ENCODE measurements around the gene PPP1R12B.
"Not testable (repeated sequence)": the region's sequence is repeated elsewhere in the genome, so short reads cannot be mapped to it uniquely, and the experiment has no call there.

The PPP1R12B gene

GRCh38 chr1:202543537-202543936, 195.0 kb downstream of the PPP1R12B start:
- not testable (repeated sequence) for H3K27me3 ChIP-seq (ENCODE audit: control insufficient read depth in 1 of 2, insufficient read depth in 2 of 2, low read length in 2 of 2); H3K9me3 ChIP-seq (ENCODE audit: low read length); H3K36me3 ChIP-seq (ENCODE audit: insufficient read depth, low read length)
- H3K4me3 ChIP-seq (ENCODE audit: low read depth in 1 of 2, low read length in 2 of 2), result peak overlapping the region in 1 of 2 donors; percentile 76
- peak overlapping the region; percentile 85 for H3K27ac ChIP-seq (ENCODE audit: low read depth, low read length)
- H3K4me1 ChIP-seq (ENCODE audit: insufficient read depth, low read length), result peaks cover 14% of the 10 kb centered on the region
- peak overlapping the region; percentile 50 for H3K9ac ChIP-seq (ENCODE audit: low read length)

- not testable (repeated sequence) for H3K9me3 ChIP-seq (ENCODE audit: low read length); H3K9ac ChIP-seq (ENCODE audit: low read length); H3K27me3 ChIP-seq (ENCODE audit: control insufficient read depth in 1 of 2, insufficient read depth in 2 of 2, low read length in 2 of 2); H3K36me3 ChIP-seq (ENCODE audit: insufficient read depth, low read length)
- Histone ChIP-seq H3K4me1 (ENCODE audit: insufficient read depth, low read length) (peaks cover 16% of the 10 kb centered on the region), H3K4me3 (ENCODE audit: low read depth in 1 of 2, low read length in 2 of 2) (peak overlapping the region; percentile 8 to 53), H3K27ac (ENCODE audit: low read depth, low read length) (peak overlapping the region; percentile 52)
These were observed 196.4 kb downstream of the PPP1R12B start for GRCh38 chr1:202544766-202545449.

- peak overlapping the region in 1 of 2 donors; percentile 53 for H3K4me3 ChIP-seq (ENCODE audit: low read depth in 1 of 2, low read length in 2 of 2)
- H3K4me1 ChIP-seq (ENCODE audit: insufficient read depth, low read length), result peaks cover 25% of the 10 kb centered on the region
- not testable (repeated sequence) for H3K9ac ChIP-seq (ENCODE audit: low read length); H3K36me3 ChIP-seq (ENCODE audit: insufficient read depth, low read length); H3K9me3 ChIP-seq (ENCODE audit: low read length); H3K27me3 ChIP-seq (ENCODE audit: control insufficient read depth in 1 of 2, insufficient read depth in 2 of 2, low read length in 2 of 2)
- peak overlapping the region; percentile 52 for H3K27ac ChIP-seq (ENCODE audit: low read depth, low read length)
These were observed 197.3 kb downstream of the PPP1R12B start for GRCh38 chr1:202545647-202546303.

- peaks cover 27% of the 10 kb centered on the region for H3K4me1 ChIP-seq (ENCODE audit: insufficient read depth, low read length)
- H3K36me3 ChIP-seq (ENCODE audit: insufficient read depth, low read length); H3K27me3 ChIP-seq (ENCODE audit: control insufficient read depth in 1 of 2, insufficient read depth in 2 of 2, low read length in 2 of 2); H3K9me3 ChIP-seq (ENCODE audit: low read length); H3K9ac ChIP-seq (ENCODE audit: low read length): not testable (repeated sequence)
- H3K4me3 ChIP-seq (ENCODE audit: low read depth in 1 of 2, low read length in 2 of 2), result peak overlapping the region in 1 of 2 donors; percentile 50
- H3K27ac ChIP-seq (ENCODE audit: low read depth, low read length), result peak overlapping the region; percentile 86
These were observed 197.9 kb downstream of the PPP1R12B start for GRCh38 chr1:202546377-202546776.

- Histone ChIP-seq H3K27ac (ENCODE audit: low read depth, low read length) (peak overlapping the region; percentile 86), H3K4me1 (ENCODE audit: insufficient read depth, low read length) (peaks cover 31% of the 10 kb centered on the region), H3K4me3 (ENCODE audit: low read depth in 1 of 2, low read length in 2 of 2) (peak overlapping the region in 1 of 2 donors; percentile 50)
- not testable (repeated sequence) for H3K27me3 ChIP-seq (ENCODE audit: control insufficient read depth in 1 of 2, insufficient read depth in 2 of 2, low read length in 2 of 2); H3K36me3 ChIP-seq (ENCODE audit: insufficient read depth, low read length); H3K9ac ChIP-seq (ENCODE audit: low read length); H3K9me3 ChIP-seq (ENCODE audit: low read length)
These were observed 198.3 kb downstream of the PPP1R12B start for GRCh38 chr1:202546796-202547195.

- H3K9ac ChIP-seq (ENCODE audit: low read length), result no peak overlapping the region
- peaks cover 34% of the 10 kb centered on the region for H3K4me1 ChIP-seq (ENCODE audit: insufficient read depth, low read length)
- H3K27ac ChIP-seq (ENCODE audit: low read depth, low read length), result peak overlapping the region; percentile 86
- H3K27me3 ChIP-seq (ENCODE audit: control insufficient read depth in 1 of 2, insufficient read depth in 2 of 2, low read length in 2 of 2), result no peaks in the 10 kb centered on the region
- no peaks in the 10 kb centered on the region for H3K9me3 ChIP-seq (ENCODE audit: low read length)
- H3K36me3 ChIP-seq (ENCODE audit: insufficient read depth, low read length), result no peaks in the 10 kb centered on the region
- H3K4me3 ChIP-seq (ENCODE audit: low read depth in 1 of 2, low read length in 2 of 2), result peak overlapping the region in 1 of 2 donors; percentile 50
These were observed 198.7 kb downstream of the PPP1R12B start for GRCh38 chr1:202547215-202547614.

- not testable (repeated sequence) for H3K36me3 ChIP-seq (ENCODE audit: insufficient read depth, low read length); H3K27me3 ChIP-seq (ENCODE audit: control insufficient read depth in 1 of 2, insufficient read depth in 2 of 2, low read length in 2 of 2); H3K4me3 ChIP-seq (ENCODE audit: low read depth in 1 of 2, low read length in 2 of 2); H3K9me3 ChIP-seq (ENCODE audit: low read length)
- Histone ChIP-seq H3K9ac (ENCODE audit: low read length) (peak overlapping the region; percentile 21), H3K27ac (ENCODE audit: low read depth, low read length) (peak overlapping the region; percentile 47), H3K4me1 (ENCODE audit: insufficient read depth, low read length) (peaks cover 59% of the 10 kb centered on the region)
These were observed 201.6 kb downstream of the PPP1R12B start for GRCh38 chr1:202550088-202550487.

GRCh38 chr1:202551683-202552082, 203.2 kb downstream of the PPP1R12B start:
- H3K4me1 ChIP-seq (ENCODE audit: insufficient read depth, low read length), result peaks cover 59% of the 10 kb centered on the region
- no peaks in the 10 kb centered on the region for H3K27me3 ChIP-seq (ENCODE audit: control insufficient read depth in 1 of 2, insufficient read depth in 2 of 2, low read length in 2 of 2)
- H3K9me3 ChIP-seq (ENCODE audit: low read length), result no peaks in the 10 kb centered on the region
- H3K4me3 ChIP-seq (ENCODE audit: low read depth in 1 of 2, low read length in 2 of 2), result no peak overlapping the region
- H3K27ac ChIP-seq (ENCODE audit: low read depth, low read length), result peak overlapping the region; percentile 82
- H3K9ac ChIP-seq (ENCODE audit: low read length), result no peak overlapping the region
- no peaks in the 10 kb centered on the region for H3K36me3 ChIP-seq (ENCODE audit: insufficient read depth, low read length)

GRCh38 chr1:202552615-202553014, 204.1 kb downstream of the PPP1R12B start:
- Histone ChIP-seq H3K4me1 (ENCODE audit: insufficient read depth, low read length) (peaks cover 68% of the 10 kb centered on the region), H3K4me3 (ENCODE audit: low read depth in 1 of 2, low read length in 2 of 2) (peak overlapping the region in 1 of 2 donors; percentile 21), H3K27ac (ENCODE audit: low read depth, low read length) (peak overlapping the region; percentile 57)
- not testable (repeated sequence) for H3K9me3 ChIP-seq (ENCODE audit: low read length); H3K9ac ChIP-seq (ENCODE audit: low read length); H3K27me3 ChIP-seq (ENCODE audit: control insufficient read depth in 1 of 2, insufficient read depth in 2 of 2, low read length in 2 of 2); H3K36me3 ChIP-seq (ENCODE audit: insufficient read depth, low read length)

GRCh38 chr1:202553078-202553477, 204.6 kb downstream of the PPP1R12B start:
- not testable (repeated sequence) for H3K4me3 ChIP-seq (ENCODE audit: low read depth in 1 of 2, low read length in 2 of 2); H3K36me3 ChIP-seq (ENCODE audit: insufficient read depth, low read length); H3K27me3 ChIP-seq (ENCODE audit: control insufficient read depth in 1 of 2, insufficient read depth in 2 of 2, low read length in 2 of 2); H3K9me3 ChIP-seq (ENCODE audit: low read length); H3K9ac ChIP-seq (ENCODE audit: low read length)
- Histone ChIP-seq H3K27ac (ENCODE audit: low read depth, low read length) (peak overlapping the region; percentile 70), H3K4me1 (ENCODE audit: insufficient read depth, low read length) (peaks cover 72% of the 10 kb centered on the region)

GRCh38 chr1:202553560-202554038, 205.1 kb downstream of the PPP1R12B start:
- no peak overlapping the region for H3K4me3 ChIP-seq (ENCODE audit: low read depth in 1 of 2, low read length in 2 of 2)
- H3K36me3 ChIP-seq (ENCODE audit: insufficient read depth, low read length), result no peaks in the 10 kb centered on the region
- H3K9me3 ChIP-seq (ENCODE audit: low read length), result no peaks in the 10 kb centered on the region
- H3K27me3 ChIP-seq (ENCODE audit: control insufficient read depth in 1 of 2, insufficient read depth in 2 of 2, low read length in 2 of 2), result no peaks in the 10 kb centered on the region
- peak overlapping the region; percentile 70 for H3K27ac ChIP-seq (ENCODE audit: low read depth, low read length)
- H3K9ac ChIP-seq (ENCODE audit: low read length), result no peak overlapping the region
- H3K4me1 ChIP-seq (ENCODE audit: insufficient read depth, low read length), result peaks cover 74% of the 10 kb centered on the region

GRCh38 chr1:202554619-202555018, 206.1 kb downstream of the PPP1R12B start:
- H3K9ac ChIP-seq (ENCODE audit: low read length); H3K9me3 ChIP-seq (ENCODE audit: low read length); H3K4me3 ChIP-seq (ENCODE audit: low read depth in 1 of 2, low read length in 2 of 2); H3K27me3 ChIP-seq (ENCODE audit: control insufficient read depth in 1 of 2, insufficient read depth in 2 of 2, low read length in 2 of 2); H3K36me3 ChIP-seq (ENCODE audit: insufficient read depth, low read length): not testable (repeated sequence)
- Histone ChIP-seq H3K27ac (ENCODE audit: low read depth, low read length) (peak overlapping the region; percentile 70), H3K4me1 (ENCODE audit: insufficient read depth, low read length) (peaks cover 72% of the 10 kb centered on the region)

Measured in muscle layer of colon (tissue), 2 donors.